ENCODE data around the gene MRFAP1L1.
"Not testable (repeated sequence)": the region's sequence is repeated elsewhere in the genome, so short reads cannot be mapped to it uniquely, and the experiment has no call there.

- TF ChIP-seq CTCF (IDR thresholded peaks at IDR 0.05; ENCODE audit: low read depth, low read length); EZH2phosphoT487 (IDR thresholded peaks at IDR 0.05; ENCODE audit: low read depth): not testable (repeated sequence)
Observed at GRCh38 chr4:6673191-6673659, 36.4 kb downstream of the MRFAP1L1 start.

Data from OCI-LY3 (cell line).